Endothelial cell of umbilical vein (primary cell): ENCODE data around the gene TARBP1.

Experiments used
- CTCF ChIP-seq, 2 donors: IDR thresholded peaks; 1 replicate in 1 of 2; 2 replicates in 1 of 2; pipeline ENCODE4 v1.5.1; 2011; ENCODE audit warnings: low read length in 2 of 2, mild to moderate bottlenecking in 2 of 2, moderate library complexity in 2 of 2, control low read depth in 1 of 2, inconsistent platforms in 1 of 2, low read depth in 1 of 2; ENCODE audit not compliant: insufficient read depth in 1 of 2; ENCODE audit errors: extremely low read depth in 1 of 2
- MAX ChIP-seq: IDR thresholded peaks from 2 replicates; pipeline ENCODE4 v1.6.1; 2011; ENCODE audit not compliant: insufficient read depth, insufficient read length
- POLR2A ChIP-seq: IDR thresholded peaks from 2 replicates; pipeline ENCODE4 v1.6.1; 2012; ENCODE audit warnings: low read depth, mild to moderate bottlenecking, control low read depth, low read length

- no peak for TF ChIP-seq CTCF (IDR thresholded peaks at IDR 0.05; ENCODE audit: extremely low read depth in 1 of 2, insufficient read depth in 1 of 2, low read depth in 1 of 2, low read length in 2 of 2)
- peak; percentile 32 for TF ChIP-seq POLR2A
- TF ChIP-seq MAX: no peak
Measured at GRCh38 chr1:234478152-234478480, 863 bp downstream of the TARBP1 start.
